ENCODE results near the gene PRKCE.
A peak's percentile ranks its signal among the peaks of the same experiment; 100 is the strongest.

PRKCE gene

DNA sequence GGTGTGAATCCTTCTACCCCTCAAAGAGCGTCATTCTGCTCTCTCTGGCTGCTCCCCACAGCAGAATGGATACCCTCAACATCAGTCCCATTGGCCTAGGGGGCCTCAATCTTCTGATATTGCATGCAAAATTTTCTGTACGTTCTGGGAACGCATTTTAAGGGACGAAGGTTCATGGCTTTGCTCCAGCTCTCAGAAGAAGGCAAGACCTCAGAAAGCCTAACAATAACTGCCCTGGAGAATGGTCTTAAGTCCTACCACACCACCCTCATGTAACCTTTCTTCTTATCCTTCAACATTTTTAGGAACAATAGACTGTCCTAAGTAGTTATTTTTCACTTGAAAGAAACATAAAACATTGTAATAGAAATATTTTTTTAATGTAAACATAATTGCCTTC, 212.6 kb downstream of the PRKCE start:
- Histone ChIP-seq H3K4me1 (ENCODE audit: control insufficient read depth, insufficient read depth, low read depth, low read length) (peaks cover 6% of the 10 kb centered on the region), H2BK12ac (ENCODE audit: low read length in 2 of 2) (no peak overlapping the region), H3K14ac (ENCODE audit: low read length in 2 of 2) (no peak overlapping the region), H2BK5ac (ENCODE audit: low read depth, low read length, poor library complexity, severe bottlenecking) (no peak overlapping the region), H3K23ac (ENCODE audit: low read length in 2 of 2) (no peak overlapping the region), H3K27me3 (ENCODE audit: control insufficient read depth in 1 of 2, insufficient read depth in 1 of 2, low read length in 2 of 2) (no peaks in the 10 kb centered on the region), H3K4ac (ENCODE audit: low read depth in 1 of 2, low read length in 2 of 2) (no peak overlapping the region), H4K8ac (ENCODE audit: low read length) (no peak overlapping the region), H2AK5ac (ENCODE audit: low read length, severe bottlenecking) (no peak overlapping the region), H3K9me3 (ENCODE audit: control insufficient read depth, low read length) (no peaks in the 10 kb centered on the region), H4K91ac (ENCODE audit: low read length) (no peak overlapping the region), H3K27ac (ENCODE audit: low read length, poor library complexity, severe bottlenecking) (no peak overlapping the region), H2AFZ (ENCODE audit: low read depth, low read length) (no peak overlapping the region), H3K9ac (ENCODE audit: low read length) (no peak overlapping the region), H3K4me3 (ENCODE audit: insufficient read depth in 1 of 2, low read depth in 1 of 2, low read length in 2 of 2) (no peak overlapping the region), H2BK15ac (ENCODE audit: low read depth, poor library complexity, severe bottlenecking) (no peak overlapping the region), H2BK120ac (ENCODE audit: low read depth, low read length) (no peak overlapping the region), H3K18ac (ENCODE audit: low read depth in 1 of 2, low read length in 2 of 2) (no peak overlapping the region), H3K36me3 (ENCODE audit: control insufficient read depth in 1 of 2, insufficient read depth in 2 of 2, low read depth in 1 of 2, low read length in 2 of 2) (peaks cover 0 to 4% of the 10 kb centered on the region in 2 experiments), H3K4me2 (ENCODE audit: low read length, poor library complexity, severe bottlenecking) (no peak overlapping the region), H3K79me1 (replicated peaks; ENCODE audit: low read length, poor library complexity, severe bottlenecking) (peaks cover 2% of the 10 kb centered on the region)
- DNase-seq, result no peak
- 90% methylated on average over 4 of the region's 4 CpGs for WGBS

- Histone ChIP-seq H3K9ac (ENCODE audit: low read length) (no peak overlapping the region), H3K18ac (ENCODE audit: low read depth in 1 of 2, low read length in 2 of 2) (no peak overlapping the region)
- WGBS, result 98% methylated on average over 3 of the region's 3 CpGs
These were observed 215.9 kb downstream of the PRKCE start for GRCh38 chr2:45867349-45867748.

GRCh38 chr2:45867800-45868199, 216.3 kb downstream of the PRKCE start:
- Histone ChIP-seq H2BK15ac (ENCODE audit: low read depth, poor library complexity, severe bottlenecking) (no peak overlapping the region), H2AK5ac (ENCODE audit: low read length, severe bottlenecking) (no peak overlapping the region), H2BK120ac (ENCODE audit: low read depth, low read length) (no peak overlapping the region), H3K36me3 (ENCODE audit: control insufficient read depth in 1 of 2, insufficient read depth in 2 of 2, low read depth in 1 of 2, low read length in 2 of 2) (no peaks in the 10 kb centered on the region), H3K27ac (ENCODE audit: low read length, poor library complexity, severe bottlenecking) (no peak overlapping the region), H4K8ac (ENCODE audit: low read length) (no peak overlapping the region), H3K14ac (ENCODE audit: low read length in 2 of 2) (no peak overlapping the region), H3K4me1 (ENCODE audit: control insufficient read depth, insufficient read depth, low read depth, low read length) (peaks cover 5% of the 10 kb centered on the region), H3K4me3 (ENCODE audit: insufficient read depth in 1 of 2, low read depth in 1 of 2, low read length in 2 of 2) (no peak overlapping the region), H3K18ac (ENCODE audit: low read depth in 1 of 2, low read length in 2 of 2) (no peak overlapping the region), H3K4ac (ENCODE audit: low read depth in 1 of 2, low read length in 2 of 2) (no peak overlapping the region), H3K27me3 (ENCODE audit: control insufficient read depth in 1 of 2, insufficient read depth in 1 of 2, low read length in 2 of 2) (no peaks in the 10 kb centered on the region), H2AFZ (ENCODE audit: low read depth, low read length) (no peak overlapping the region), H3K9ac (ENCODE audit: low read length) (no peak overlapping the region), H3K9me3 (ENCODE audit: control insufficient read depth, low read length) (no peaks in the 10 kb centered on the region), H3K4me2 (ENCODE audit: low read length, poor library complexity, severe bottlenecking) (no peak overlapping the region), H4K91ac (ENCODE audit: low read length) (no peak overlapping the region), H3K79me1 (replicated peaks; ENCODE audit: low read length, poor library complexity, severe bottlenecking) (peaks cover 3% of the 10 kb centered on the region), H2BK12ac (ENCODE audit: low read length in 2 of 2) (no peak overlapping the region), H2BK5ac (ENCODE audit: low read depth, low read length, poor library complexity, severe bottlenecking) (no peak overlapping the region), H3K23ac (ENCODE audit: low read length in 2 of 2) (no peak overlapping the region)
- no peak for DNase-seq
- WGBS, result 84% methylated on average over 4 of the region's 4 CpGs

More at GRCh38 chr2:45867349-45867748, 215.9 kb downstream of the PRKCE start:
- Histone ChIP-seq H3K23ac (ENCODE audit: low read length in 2 of 2) (no peak overlapping the region), H2BK15ac (ENCODE audit: low read depth, poor library complexity, severe bottlenecking) (no peak overlapping the region), H4K91ac (ENCODE audit: low read length) (no peak overlapping the region), H3K9me3 (ENCODE audit: control insufficient read depth, low read length) (no peaks in the 10 kb centered on the region), H3K27ac (ENCODE audit: low read length, poor library complexity, severe bottlenecking) (no peak overlapping the region), H3K14ac (ENCODE audit: low read length in 2 of 2) (no peak overlapping the region), H3K4me2 (ENCODE audit: low read length, poor library complexity, severe bottlenecking) (no peak overlapping the region), H2AK5ac (ENCODE audit: low read length, severe bottlenecking) (no peak overlapping the region), H3K4me3 (ENCODE audit: insufficient read depth in 1 of 2, low read depth in 1 of 2, low read length in 2 of 2) (no peak overlapping the region), H3K27me3 (ENCODE audit: control insufficient read depth in 1 of 2, insufficient read depth in 1 of 2, low read length in 2 of 2) (no peaks in the 10 kb centered on the region), H2AFZ (ENCODE audit: low read depth, low read length) (no peak overlapping the region), H2BK120ac (ENCODE audit: low read depth, low read length) (no peak overlapping the region), H2BK5ac (ENCODE audit: low read depth, low read length, poor library complexity, severe bottlenecking) (no peak overlapping the region), H4K8ac (ENCODE audit: low read length) (no peak overlapping the region), H3K79me1 (replicated peaks; ENCODE audit: low read length, poor library complexity, severe bottlenecking) (peaks cover 2% of the 10 kb centered on the region), H2BK12ac (ENCODE audit: low read length in 2 of 2) (no peak overlapping the region), H3K36me3 (ENCODE audit: control insufficient read depth in 1 of 2, insufficient read depth in 2 of 2, low read depth in 1 of 2, low read length in 2 of 2) (peaks cover 0 to under 1% of the 10 kb centered on the region in 2 experiments), H3K4me1 (ENCODE audit: control insufficient read depth, insufficient read depth, low read depth, low read length) (peaks cover 5% of the 10 kb centered on the region), H3K4ac (ENCODE audit: low read depth in 1 of 2, low read length in 2 of 2) (no peak overlapping the region)
- no peak for DNase-seq

GRCh38 chr2:45869165-45869501, 217.7 kb downstream of the PRKCE start:
- Histone ChIP-seq H2BK5ac (ENCODE audit: low read depth, low read length, poor library complexity, severe bottlenecking) (no peak overlapping the region), H3K14ac (ENCODE audit: low read length in 2 of 2) (peak overlapping the region in 1 of 2 experiments; percentile 58), H3K79me1 (replicated peaks; ENCODE audit: low read length, poor library complexity, severe bottlenecking) (peaks cover 1% of the 10 kb centered on the region), H4K8ac (ENCODE audit: low read length) (no peak overlapping the region), H3K27me3 (ENCODE audit: control insufficient read depth in 1 of 2, insufficient read depth in 1 of 2, low read length in 2 of 2) (no peaks in the 10 kb centered on the region), H4K91ac (ENCODE audit: low read length) (no peak overlapping the region), H2BK15ac (ENCODE audit: low read depth, poor library complexity, severe bottlenecking) (no peak overlapping the region), H3K4me1 (ENCODE audit: control insufficient read depth, insufficient read depth, low read depth, low read length) (peaks cover 5% of the 10 kb centered on the region), H3K9ac (ENCODE audit: low read length) (peak overlapping the region; percentile 26), H3K4me3 (ENCODE audit: insufficient read depth in 1 of 2, low read depth in 1 of 2, low read length in 2 of 2) (no peak overlapping the region), H3K4me2 (ENCODE audit: low read length, poor library complexity, severe bottlenecking) (no peak overlapping the region), H3K36me3 (ENCODE audit: control insufficient read depth in 1 of 2, insufficient read depth in 2 of 2, low read depth in 1 of 2, low read length in 2 of 2) (no peaks in the 10 kb centered on the region), H2BK120ac (ENCODE audit: low read depth, low read length) (no peak overlapping the region), H3K18ac (ENCODE audit: low read depth in 1 of 2, low read length in 2 of 2) (no peak overlapping the region), H2AK5ac (ENCODE audit: low read length, severe bottlenecking) (peak overlapping the region; percentile 77), H2BK12ac (ENCODE audit: low read length in 2 of 2) (no peak overlapping the region), H3K9me3 (ENCODE audit: control insufficient read depth, low read length) (no peaks in the 10 kb centered on the region), H2AFZ (ENCODE audit: low read depth, low read length) (no peak overlapping the region), H3K27ac (ENCODE audit: low read length, poor library complexity, severe bottlenecking) (peak overlapping the region; percentile 14), H3K23ac (ENCODE audit: low read length in 2 of 2) (no peak overlapping the region), H3K4ac (ENCODE audit: low read depth in 1 of 2, low read length in 2 of 2) (no peak overlapping the region)
- DNase-seq, result no peak
- WGBS, result 85% methylated on average over 4 of the region's 4 CpGs

Measured in mesenchymal stem cell (in vitro differentiated cells and primary cell).